ENCODE measurements around the gene MST1R.

Gene MST1R

DNA sequence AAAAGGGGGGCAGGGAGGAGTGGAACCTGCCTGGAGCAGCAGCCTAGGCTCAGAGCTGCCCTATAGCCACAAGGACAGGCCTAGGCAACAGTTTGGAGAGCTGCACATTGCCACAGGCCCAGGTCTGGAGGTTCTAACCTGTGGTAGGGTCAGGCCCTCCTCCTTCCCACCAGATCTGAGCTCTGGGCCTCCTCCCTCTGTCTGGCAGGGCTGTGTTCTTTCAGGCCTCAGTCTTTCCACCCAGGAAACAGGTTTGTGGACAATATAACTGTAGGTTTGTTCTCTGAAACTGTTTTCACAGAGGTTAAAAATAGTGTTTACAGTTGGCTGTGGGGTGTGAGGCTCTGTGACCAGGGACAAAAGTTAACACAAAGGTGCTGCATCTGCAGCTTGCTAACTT lies 25.0 kb downstream of the MST1R start:
- TF ChIP-seq GATA1 (IDR thresholded peaks at IDR 0.05; ENCODE audit: low read depth, low read length) (no peak), POLR2A (IDR thresholded peaks at IDR 0.05; ENCODE audit: low read length) (no peak)
- DNase-seq = no peak

DNA sequence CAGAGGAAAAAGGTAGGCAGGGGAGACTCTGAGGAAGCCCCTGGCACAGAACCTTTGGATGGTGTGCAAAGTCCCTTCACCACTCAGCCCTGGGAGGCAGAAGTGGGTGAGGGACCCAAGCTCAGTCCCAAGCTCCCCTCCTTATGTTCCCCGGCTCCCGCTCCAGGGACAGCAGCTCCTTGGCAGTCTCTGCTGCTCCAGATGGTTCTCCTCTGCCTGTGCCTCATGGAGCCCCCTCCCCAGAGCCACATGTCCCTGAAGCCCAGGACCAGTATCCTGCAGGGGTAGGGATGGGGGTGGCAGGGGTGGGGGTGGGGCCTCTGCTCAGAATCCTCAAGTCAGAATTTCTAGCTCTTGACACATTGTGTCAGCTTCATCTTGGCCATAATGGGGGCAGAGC lies 26.0 kb downstream of the MST1R start:
- no peak for TF ChIP-seq POLR2A (IDR thresholded peaks at IDR 0.05; ENCODE audit: low read length)
- no peak for TF ChIP-seq GATA1 (IDR thresholded peaks at IDR 0.05; ENCODE audit: low read depth, low read length)
- DNase-seq = no peak

DNA sequence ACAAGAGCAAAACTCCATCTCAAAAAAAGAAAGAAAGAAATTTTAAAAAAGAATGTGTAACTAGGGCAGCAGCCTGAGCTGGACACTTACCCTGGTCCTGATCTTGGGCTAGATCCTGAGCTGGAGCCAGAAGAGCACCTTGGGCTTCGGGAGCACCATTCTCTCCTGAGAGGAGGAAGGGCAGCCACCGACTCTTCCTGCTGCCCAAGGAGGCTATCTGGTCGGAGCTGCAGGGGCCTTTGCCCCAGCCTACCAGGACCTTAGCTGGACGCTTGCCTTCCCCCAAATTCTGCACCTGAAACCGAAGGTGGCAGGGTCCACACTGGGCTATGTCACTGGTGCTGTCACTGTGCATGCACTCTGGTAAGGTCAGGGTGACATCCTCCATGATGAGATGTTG lies 27.1 kb downstream of the MST1R start:
- no peak for DNase-seq
- no peak for TF ChIP-seq GATA1 (IDR thresholded peaks at IDR 0.05; ENCODE audit: low read depth, low read length)
- no peak for TF ChIP-seq POLR2A (IDR thresholded peaks at IDR 0.05; ENCODE audit: low read length)

DNA sequence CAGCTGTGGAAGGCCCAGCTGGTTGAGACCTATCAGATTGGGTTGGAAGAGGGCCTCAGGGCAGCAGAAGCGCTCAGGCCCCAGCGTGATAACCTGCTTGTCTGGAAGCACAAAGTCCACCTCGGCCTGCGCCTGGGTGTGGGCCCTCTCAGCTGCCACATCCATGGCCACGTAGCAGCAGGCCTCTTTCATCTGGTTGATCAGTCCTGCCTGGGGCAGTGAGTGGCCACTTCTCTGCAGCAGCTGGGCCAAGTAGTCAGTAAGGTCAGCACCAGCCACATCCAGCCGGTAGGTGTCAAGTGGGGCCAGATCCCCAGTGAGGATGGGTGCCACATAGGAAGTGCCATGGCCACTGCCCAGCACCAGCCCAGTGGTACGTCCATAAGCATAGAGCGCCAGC lies 30.1 kb downstream of the MST1R start:
- TF ChIP-seq POLR2A (IDR thresholded peaks at IDR 0.05; ENCODE audit: low read length) (no peak), GATA1 (IDR thresholded peaks at IDR 0.05; ENCODE audit: low read depth, low read length) (peak; percentile 74)
- DNase-seq = peak; percentile 87 to 95

DNA sequence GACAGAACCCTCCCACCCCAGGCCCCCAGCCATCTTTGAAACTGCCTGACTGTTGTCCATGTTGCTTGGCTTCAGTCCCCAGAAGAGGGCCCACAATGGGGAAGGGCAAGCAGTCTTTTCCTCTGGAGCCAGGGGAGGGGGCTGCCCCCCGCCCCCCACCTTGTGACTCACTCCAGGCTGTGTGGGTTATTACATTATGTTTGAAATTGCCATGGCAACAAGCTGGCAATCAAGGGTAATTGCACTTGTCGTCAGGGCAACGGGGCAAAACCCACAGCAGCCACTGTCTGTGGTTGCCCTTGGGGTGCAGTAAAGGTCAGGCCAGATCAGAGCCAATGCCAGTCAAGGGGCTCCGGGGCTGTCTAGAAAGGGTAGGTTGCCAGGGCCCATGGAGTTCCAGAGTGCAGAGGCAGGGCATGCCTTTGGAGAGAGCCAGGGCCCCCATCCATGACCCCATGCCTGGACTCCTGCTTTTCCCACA lies 30.8 kb downstream of the MST1R start:
- TF ChIP-seq GATA1 (IDR thresholded peaks at IDR 0.05; ENCODE audit: low read depth, low read length) (no peak), POLR2A (IDR thresholded peaks at IDR 0.05; ENCODE audit: low read length) (no peak)
- DNase-seq = peak; percentile 44 to 71

DNA sequence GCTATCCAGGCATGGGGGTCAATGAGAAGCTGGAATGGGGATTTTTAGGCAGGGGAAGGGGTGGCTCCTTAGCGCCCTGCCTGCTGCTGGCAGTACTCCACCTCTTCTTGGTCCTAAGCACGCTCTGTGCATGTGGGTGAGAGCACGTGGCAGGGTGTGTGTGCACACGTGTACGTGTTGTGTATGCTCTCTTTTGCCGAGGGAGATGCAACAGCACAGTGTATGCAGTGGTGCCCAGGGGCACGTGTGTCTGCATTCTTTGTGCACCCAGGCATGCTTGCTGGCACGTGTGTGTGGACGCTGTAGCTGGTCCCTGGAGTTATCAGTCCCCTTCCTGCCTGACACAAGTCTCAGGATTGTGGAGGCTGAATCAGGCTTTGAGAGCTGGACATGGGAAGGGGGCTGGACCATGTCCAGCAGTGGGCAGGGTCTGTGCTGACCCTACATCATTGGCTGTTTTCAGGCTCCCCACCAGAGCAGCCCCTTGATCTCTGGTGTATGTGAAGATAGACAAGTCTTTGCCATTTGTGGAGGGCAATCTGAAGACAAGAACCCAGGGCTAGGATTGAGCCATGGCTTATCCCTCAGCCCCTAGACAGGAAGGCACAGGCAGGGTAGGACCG lies 32.0 kb downstream of the MST1R start:
- TF ChIP-seq POLR2A (IDR thresholded peaks at IDR 0.05; ENCODE audit: low read length) (no peak), GATA1 (IDR thresholded peaks at IDR 0.05; ENCODE audit: low read depth, low read length) (no peak)
- DNase-seq = no peak

DNA sequence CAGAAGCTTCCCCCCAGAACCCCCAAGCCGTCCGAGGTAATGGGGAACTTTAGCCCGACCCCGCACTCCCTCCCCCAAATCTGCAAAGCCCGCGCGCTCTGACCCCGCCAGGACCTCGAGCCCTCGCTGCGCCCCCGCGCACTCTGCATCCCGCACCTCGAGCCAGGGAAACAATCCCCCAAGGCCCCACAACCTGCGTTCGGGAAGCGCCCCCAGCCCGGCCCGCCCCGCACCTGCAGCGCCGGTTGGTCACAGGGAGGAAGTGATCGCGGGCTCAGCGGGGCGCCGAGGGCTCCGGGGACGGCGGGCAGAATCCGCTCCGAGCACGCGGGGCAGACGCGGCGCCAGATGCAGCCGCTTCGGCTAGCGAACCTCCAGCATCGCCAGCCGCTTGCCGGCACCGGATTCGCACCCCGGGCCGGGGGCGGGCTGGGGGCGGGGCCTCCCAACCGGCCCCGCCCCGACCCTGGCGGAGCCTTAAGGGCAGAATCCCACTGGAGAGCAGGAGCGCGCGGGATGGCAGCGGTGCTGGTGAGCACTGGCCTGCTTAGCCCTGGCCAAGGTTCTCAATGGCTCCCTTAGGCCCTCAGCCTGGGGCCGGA lies 34.0 kb downstream of the MST1R start, which contains the start of gene CAMKV:
Gene CAMKV, minus strand, starts transcription at position 382 of the 602 bp plus-strand sequence. CDS start 7,518 bp downstream, outside the sequence.
- no peak for DNase-seq
- TF ChIP-seq POLR2A (IDR thresholded peaks at IDR 0.05; ENCODE audit: low read length) (no peak), GATA1 (IDR thresholded peaks at IDR 0.05; ENCODE audit: low read depth, low read length) (no peak)

DNA sequence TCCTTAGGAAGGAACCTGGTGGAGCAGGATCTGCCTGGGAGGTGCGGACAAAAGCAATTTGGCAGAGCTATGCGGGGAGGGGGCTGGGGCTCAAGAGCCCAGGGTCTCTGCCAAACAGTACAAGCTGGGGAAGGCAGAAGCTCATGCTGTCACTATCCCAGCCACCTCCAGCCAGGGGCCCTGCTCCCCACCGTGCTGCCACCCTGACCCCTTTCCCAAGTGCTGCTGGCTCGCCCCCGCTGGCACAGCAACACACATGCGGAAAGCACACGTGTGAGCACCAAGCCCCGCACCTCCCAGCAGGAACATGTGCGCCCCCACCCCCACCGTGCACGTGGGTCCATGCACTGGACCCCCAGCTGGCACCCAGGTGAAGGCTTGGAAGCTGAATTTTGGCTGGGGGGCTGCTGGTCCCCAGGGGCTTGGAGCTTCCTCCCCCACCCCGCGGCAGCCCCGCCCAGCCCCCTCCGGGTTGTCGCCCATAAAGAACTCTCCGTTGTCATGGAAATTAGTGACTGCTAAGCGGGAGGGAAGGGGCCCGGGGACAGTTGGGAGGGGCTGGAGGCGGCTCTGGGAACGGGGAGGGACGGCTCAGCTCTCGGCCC lies 34.7 kb downstream of the MST1R start:
- no peak for DNase-seq
- no peak for TF ChIP-seq GATA1 (IDR thresholded peaks at IDR 0.05; ENCODE audit: low read depth, low read length)
- no peak for TF ChIP-seq POLR2A (IDR thresholded peaks at IDR 0.05; ENCODE audit: low read length)

DNA sequence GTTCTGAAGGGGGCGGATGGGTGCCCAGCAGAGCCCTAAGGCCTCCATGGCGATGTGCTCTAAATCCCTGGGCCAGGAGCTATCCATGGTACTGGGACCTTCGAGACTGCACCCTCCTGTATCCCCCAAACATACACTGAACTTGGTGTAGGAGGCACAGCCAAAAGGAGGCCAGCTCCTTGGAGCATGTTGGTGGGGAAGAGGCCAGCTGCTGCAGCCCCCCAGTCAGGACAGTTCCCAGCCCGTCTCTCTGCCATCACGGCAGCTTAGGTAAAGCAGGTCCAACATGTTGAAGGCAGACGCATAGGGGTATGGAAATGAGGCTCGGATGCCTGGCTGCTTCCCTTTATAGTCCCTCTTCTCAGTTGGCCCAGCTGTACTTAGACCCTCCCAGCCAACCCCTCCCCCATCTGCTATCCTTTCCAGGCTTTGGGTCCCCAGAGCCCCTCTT lies 35.8 kb downstream of the MST1R start:
- TF ChIP-seq GATA1 (IDR thresholded peaks at IDR 0.05; ENCODE audit: low read depth, low read length) (no peak), POLR2A (IDR thresholded peaks at IDR 0.05; ENCODE audit: low read length) (no peak)
- DNase-seq = peak; percentile 62 to 65

DNA sequence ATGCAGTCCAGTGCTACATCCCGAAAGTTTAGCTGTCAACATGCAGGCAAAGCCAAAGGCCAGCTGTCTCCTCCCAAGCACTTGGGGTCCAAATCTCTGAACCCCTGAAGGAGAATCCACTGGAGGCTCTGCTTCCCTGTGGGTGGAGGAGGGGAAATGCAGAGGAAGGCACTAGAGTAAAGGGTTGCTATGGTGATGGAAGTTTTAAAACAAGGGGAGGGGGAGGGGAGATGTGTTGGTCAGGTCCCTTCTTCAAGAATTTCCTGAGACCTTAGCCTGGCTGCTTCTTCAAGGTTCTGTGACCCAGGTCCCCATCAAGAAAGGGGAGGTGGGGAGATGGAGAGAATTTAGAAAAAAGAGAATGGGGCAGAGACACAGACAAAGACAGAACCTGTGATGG lies 36.3 kb downstream of the MST1R start:
- DNase-seq = no peak
- no peak for TF ChIP-seq POLR2A (IDR thresholded peaks at IDR 0.05; ENCODE audit: low read length)
- no peak for TF ChIP-seq GATA1 (IDR thresholded peaks at IDR 0.05; ENCODE audit: low read depth, low read length)

DNA sequence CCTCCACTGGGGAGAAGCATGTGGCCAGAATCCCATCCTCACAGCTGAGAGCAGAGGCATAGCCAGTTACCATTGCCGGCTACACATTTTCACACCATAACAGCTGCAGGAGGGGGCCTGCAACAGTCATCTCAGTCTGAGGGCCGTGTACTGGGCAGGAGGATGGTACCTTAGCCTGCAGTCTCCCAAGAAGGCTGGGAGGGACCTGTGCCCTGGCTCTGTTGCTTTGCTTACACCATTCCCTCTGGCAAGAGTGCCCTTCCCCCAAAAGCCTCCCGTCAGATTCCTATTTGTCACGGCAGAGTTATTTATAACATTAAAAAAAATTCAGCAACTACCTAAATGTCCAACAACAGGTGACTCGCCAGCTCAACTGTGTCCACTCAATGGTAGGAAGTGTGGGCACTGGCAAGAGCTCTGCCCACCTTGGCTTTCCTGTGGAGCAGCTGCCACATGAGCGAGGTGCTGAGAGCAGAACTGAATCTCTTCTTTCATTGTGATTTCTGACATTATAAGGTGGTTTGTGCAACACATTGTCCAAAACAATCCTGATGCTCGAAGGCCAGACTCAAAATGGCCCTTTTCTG lies 38.4 kb downstream of the MST1R start:
- no peak for DNase-seq
- TF ChIP-seq POLR2A (IDR thresholded peaks at IDR 0.05; ENCODE audit: low read length) = no peak
- TF ChIP-seq GATA1 (IDR thresholded peaks at IDR 0.05; ENCODE audit: low read depth, low read length) = no peak

DNA sequence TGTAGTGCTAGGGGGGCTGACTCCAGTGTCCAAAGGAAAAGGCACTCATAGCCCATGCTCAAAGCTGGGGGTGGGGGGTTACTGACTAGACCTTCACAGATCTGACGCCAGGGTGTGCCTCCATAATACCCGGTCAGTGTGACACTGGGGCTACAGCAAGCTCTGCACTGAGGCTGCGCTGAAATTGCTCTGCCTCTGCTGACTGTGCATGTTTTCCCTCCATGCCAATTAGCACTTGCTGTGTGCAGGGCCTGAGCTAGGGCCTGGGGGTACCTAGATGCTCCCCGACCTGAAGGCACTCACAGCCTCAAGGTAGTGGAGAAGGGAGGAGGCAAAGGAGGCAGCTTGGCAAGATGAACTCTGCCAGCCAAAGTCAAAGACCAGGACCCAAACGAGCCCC lies 39.2 kb downstream of the MST1R start:
- TF ChIP-seq POLR2A (IDR thresholded peaks at IDR 0.05; ENCODE audit: low read length) = no peak
- no peak for TF ChIP-seq GATA1 (IDR thresholded peaks at IDR 0.05; ENCODE audit: low read depth, low read length)
- DNase-seq = no peak

DNA sequence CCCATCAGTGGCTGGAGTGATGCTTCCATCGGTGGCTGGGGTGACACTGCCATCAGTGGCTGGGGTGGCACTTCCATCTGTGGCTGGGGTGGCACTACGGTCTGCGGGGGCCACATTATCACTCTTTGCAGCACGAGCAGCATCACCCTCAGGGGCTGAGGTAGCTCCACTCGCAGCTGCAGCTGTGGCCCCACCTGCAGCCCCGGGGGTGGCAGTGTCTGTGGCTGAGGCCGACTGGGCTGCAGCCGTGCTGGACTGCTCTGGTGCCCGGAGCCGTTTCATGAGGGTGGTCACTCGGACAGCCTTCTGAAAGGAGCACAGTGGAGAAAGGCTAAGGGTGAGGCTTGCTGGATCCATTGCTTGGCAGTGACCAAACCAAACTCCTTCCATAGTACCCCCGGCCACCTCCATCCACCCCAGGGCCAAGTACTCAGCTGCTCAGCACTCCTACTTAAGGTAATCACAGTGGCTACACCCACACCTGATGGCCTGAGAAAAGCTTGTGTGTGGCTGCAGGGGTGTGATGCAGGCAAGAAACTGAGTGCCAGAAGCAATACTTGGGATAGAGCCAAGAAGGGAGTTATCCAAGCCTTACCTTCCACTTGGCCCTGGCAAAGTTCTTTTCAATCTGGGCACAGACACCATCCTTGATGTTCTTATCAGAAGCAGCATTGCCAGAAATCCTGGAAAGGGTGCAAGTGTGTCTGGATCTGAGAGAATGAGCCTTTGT lies 43.9 kb downstream of the MST1R start:
- DNase-seq = no peak
- TF ChIP-seq GATA1 (IDR thresholded peaks at IDR 0.05; ENCODE audit: low read depth, low read length) (no peak), POLR2A (IDR thresholded peaks at IDR 0.05; ENCODE audit: low read length) (no peak)

All from erythroblast (primary cell).